ENCODE results near the gene SLC35A3. TPM values are rescaled to one million over a fixed set of nuclear protein-coding genes. Genes with fewer than 3 reads are reported as not detected.

SLC35A3 gene
- total and polyA plus RNA-seq, 10 donors = 7.2 to 26.5 (median 22.0) TPM

- DNase-seq = no peak
- H3K27ac ChIP-seq = peak overlapping the region in 3 of 8 donors; percentile 43 to 62 (median 57)
- TF ChIP-seq POLR2AphosphoS5 (IDR thresholded peaks at IDR 0.05) = no peak
- TF ChIP-seq CTCF (IDR thresholded peaks at IDR 0.05 in 8 of 11, conservative IDR thresholded peaks at IDR 0.05 in 3 of 11) = no peak
- TF ChIP-seq POLR2A (IDR thresholded peaks at IDR 0.05) = no peak
- 45 to 83% (median 76%) methylated on average over 1 of the region's 1 CpG for WGBS, 5 donors
- peaks cover 11 to 70% (median 43%) of the 10 kb centered on the region in 6 donors for H3K4me1 ChIP-seq
- H3K27me3 ChIP-seq (replicated peaks in 1 of 7) = no peaks in the 10 kb centered on the region
- peaks cover 0 to 43% (median 11%) of the 10 kb centered on the region in 6 donors for H3K36me3 ChIP-seq
- no peak overlapping the region for H3K4me3 ChIP-seq
- H3K9me3 ChIP-seq = no peaks in the 10 kb centered on the region
- intact Hi-C loops (cut with DNase I; ENCODE audit: low total_unique reads) = no loop called here
Observed at GRCh38 chr1:100051893-100052292, 82.1 kb downstream of the SLC35A3 start.

GRCh38 chr1:100053119-100053518, 83.3 kb downstream of the SLC35A3 start:
- TF ChIP-seq POLR2AphosphoS5 (IDR thresholded peaks at IDR 0.05) (no peak), CTCF (IDR thresholded peaks at IDR 0.05 in 8 of 11, conservative IDR thresholded peaks at IDR 0.05 in 3 of 11) (no peak), POLR2A (IDR thresholded peaks at IDR 0.05) (no peak)
- DNase-seq = no peak
- Histone ChIP-seq H3K4me1 (peaks cover 4 to 58% (median 31%) of the 10 kb centered on the region in 6 donors), H3K27me3 (replicated peaks in 1 of 7) (no peaks in the 10 kb centered on the region), H3K9me3 (no peaks in the 10 kb centered on the region), H3K36me3 (peaks cover 0 to 56% (median 15%) of the 10 kb centered on the region in 6 donors), H3K27ac (no peak overlapping the region), H3K4me3 (no peak overlapping the region)
- intact Hi-C loops (cut with DNase I; ENCODE audit: low total_unique reads) = no loop called here

DNA sequence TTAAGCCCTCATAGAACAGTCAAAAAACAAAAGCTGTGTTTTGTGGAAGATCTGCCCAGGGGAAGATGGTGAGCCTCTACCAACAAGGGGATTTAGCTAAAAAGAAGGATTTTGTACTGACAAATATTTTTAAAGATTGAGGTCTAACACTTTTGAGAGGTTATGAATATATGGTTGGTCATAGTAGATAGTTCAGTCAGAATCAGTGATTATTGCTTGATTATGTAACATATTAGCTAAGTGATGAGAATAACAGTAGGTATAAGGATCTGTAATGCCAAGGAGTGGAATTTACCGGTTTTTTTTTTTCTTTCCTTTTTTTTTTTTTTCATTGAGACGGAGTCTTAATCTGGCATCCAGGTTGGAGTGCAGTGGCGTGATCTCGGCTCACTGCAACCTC, 83.9 kb downstream of the SLC35A3 start:
- 95 to 98% (median 97%) methylated on average over 4 of the region's 4 CpGs for WGBS, 5 donors
- Histone ChIP-seq H3K27me3 (replicated peaks in 1 of 7) (no peaks in the 10 kb centered on the region), H3K4me3 (no peak overlapping the region), H3K9me3 (no peaks in the 10 kb centered on the region), H3K4me1 (peaks cover 0 to 52% (median 25%) of the 10 kb centered on the region in 6 donors), H3K36me3 (peaks cover 0 to 62% (median 18%) of the 10 kb centered on the region in 6 donors), H3K27ac (no peak overlapping the region)
- TF ChIP-seq POLR2A (IDR thresholded peaks at IDR 0.05) = no peak
- TF ChIP-seq CTCF (IDR thresholded peaks at IDR 0.05 in 8 of 11, conservative IDR thresholded peaks at IDR 0.05 in 3 of 11) = no peak
- no peak for TF ChIP-seq POLR2AphosphoS5 (IDR thresholded peaks at IDR 0.05)
- DNase-seq = no peak
- intact Hi-C loops (cut with DNase I; ENCODE audit: low total_unique reads) = no loop called here

GRCh38 chr1:100061681-100062080, 91.9 kb downstream of the SLC35A3 start:
- no peak for DNase-seq
- H3K4me3 ChIP-seq = no peak overlapping the region
- TF ChIP-seq POLR2AphosphoS5 (IDR thresholded peaks at IDR 0.05) (no peak), POLR2A (IDR thresholded peaks at IDR 0.05) (no peak), CTCF (IDR thresholded peaks at IDR 0.05 in 8 of 11, conservative IDR thresholded peaks at IDR 0.05 in 3 of 11) (no peak)
- H3K27ac ChIP-seq = no peak overlapping the region
- H3K9me3 ChIP-seq = no peaks in the 10 kb centered on the region
- WGBS, 5 donors = 94 to 97% (median 95%) methylated on average over 3 of the region's 3 CpGs
- intact Hi-C loops (cut with DNase I; ENCODE audit: low total_unique reads) = no loop called here
- H3K27me3 ChIP-seq (replicated peaks in 1 of 7) = no peaks in the 10 kb centered on the region
- H3K4me1 ChIP-seq = peaks cover 0 to 20% (median 10%) of the 10 kb centered on the region in 6 donors
- H3K36me3 ChIP-seq = peaks cover 0 to 97% (median 57%) of the 10 kb centered on the region in 6 donors
